GM18508 (cell line): ENCODE data around the gene MYEOV.

Experiments used
- ATAC-seq: cut with Tn5 transposase; IDR thresholded peaks from one replicate; pipeline ENCODE4 v1.9.1; 2021; ENCODE audit warnings: moderate number of reproducible peaks; ENCODE audit not compliant: insufficient read depth, unreplicated experiment

The MYEOV gene

GRCh38 chr11:69293819-69294505 is at the start of gene MYEOV:
MYEOV (plus strand) TSS chr11:69294155; CDS start chr11:69295355, 1,200 bp downstream.
- ATAC-seq, result no peak

GRCh38 chr11:69244266-69244665 is 49.7 kb upstream of the MYEOV start:
- ATAC-seq, result no peak

DNA sequence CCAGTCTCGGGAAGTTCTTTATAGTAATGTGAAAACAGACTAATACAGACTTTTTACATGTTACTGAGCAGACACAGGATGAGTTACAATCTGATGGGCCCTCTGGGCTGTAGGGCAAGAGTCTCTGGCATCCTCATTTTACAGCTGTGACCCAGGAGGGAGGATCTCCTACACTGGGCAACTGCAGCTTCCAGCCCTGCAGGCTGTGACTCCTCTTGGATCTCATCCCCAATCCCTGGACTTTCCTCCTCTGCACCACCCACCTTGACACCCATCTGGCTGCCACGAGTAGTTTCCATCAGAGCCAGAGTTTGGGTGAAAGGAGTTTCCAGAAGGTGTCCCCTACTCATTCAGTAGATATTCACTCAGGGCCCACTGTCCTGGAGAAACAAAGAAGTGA is 48.9 kb upstream of the MYEOV start:
- no peak for ATAC-seq

DNA sequence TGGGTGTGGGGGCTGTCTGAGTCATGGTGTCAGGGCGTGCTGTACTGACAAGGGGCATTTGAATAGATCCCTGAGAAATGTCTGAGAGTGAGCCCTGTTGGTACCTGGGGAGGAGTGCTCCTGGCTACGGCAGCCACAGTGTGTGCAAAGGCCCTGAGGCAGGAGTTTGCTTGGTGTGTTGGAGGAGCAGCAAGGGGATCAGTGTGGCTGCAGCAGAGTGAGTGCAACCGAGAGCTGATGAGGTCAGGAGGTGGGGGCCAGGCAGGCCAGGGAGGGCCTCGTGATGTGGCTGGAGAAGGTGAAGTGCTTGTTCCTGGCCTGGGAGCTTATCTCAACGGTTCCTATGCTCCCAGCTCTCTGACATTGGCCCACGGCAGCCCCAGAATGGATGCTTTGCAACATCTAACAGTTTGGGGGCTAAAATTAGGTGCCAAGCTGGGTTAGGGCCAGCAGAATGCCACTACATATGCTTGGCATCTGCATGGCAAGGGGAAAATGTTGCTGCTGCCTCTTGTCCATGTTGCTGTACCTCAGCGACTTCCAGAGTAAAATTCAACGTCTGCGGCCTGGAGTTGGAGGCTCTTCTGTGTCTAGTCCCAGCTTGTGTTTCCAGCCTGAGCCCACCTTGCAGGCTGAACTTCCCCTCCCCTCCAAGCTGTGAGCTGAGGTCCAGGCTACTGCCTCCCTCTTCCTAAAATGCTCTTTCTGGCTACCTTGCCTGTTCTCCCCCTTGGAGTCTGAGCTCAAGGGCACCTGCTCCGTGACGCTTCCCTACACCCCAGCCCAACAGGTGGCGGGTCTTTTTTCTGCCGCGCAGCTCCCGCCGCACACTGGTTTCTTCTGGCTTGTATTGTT is 48.2 kb upstream of the MYEOV start:
- no peak for ATAC-seq

GRCh38 chr11:69249311-69250185 is 44.4 kb upstream of the MYEOV start:
- no peak for ATAC-seq

DNA sequence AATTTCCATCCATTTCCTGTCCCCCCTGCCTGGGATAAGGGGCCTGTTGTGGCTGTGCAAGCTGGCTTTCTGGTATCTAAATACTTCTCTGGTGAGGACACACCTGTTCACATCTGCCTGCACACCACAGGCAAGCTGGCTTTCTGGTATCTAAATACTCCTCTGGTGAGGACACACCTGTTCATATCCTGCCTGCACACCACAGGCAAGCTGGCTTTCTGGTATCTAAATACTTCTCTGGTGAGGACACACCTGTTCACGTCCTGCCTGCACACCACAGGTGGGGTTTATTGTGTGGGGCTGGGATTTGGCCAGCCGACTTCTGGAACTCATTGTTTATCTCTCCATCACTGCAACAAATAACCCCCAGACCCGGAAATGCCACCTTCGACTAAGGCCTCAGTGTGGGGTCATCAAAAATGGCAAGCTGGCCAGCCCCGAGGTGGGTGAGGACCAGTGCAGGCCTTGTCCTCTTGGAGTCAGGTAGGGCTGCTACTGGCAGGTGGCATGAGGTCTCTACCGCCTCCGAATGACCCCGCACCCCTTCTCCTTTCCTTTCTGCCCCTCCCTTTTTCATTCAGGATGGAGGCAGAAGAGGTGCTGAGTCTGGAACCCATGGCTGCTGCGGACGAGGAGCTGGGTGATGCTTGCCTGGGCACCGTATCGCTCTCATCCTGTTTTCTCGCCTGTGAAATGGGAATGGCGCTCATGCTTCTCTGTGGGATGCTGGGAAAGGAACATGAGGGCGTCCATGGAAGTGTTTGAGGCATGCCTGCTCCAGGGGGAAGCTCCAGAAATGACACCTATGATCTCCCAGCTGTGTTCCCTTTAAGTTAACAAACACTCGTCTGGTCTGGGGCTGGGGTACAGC is 43.5 kb upstream of the MYEOV start:
- no peak for ATAC-seq

GRCh38 chr11:69251057-69251393 is 42.9 kb upstream of the MYEOV start:
- no peak for ATAC-seq

GRCh38 chr11:69251639-69252489 is 42.1 kb upstream of the MYEOV start:
- no peak for ATAC-seq

- no peak for ATAC-seq
These were observed 41.5 kb upstream of the MYEOV start for GRCh38 chr11:69252490-69252837.

DNA sequence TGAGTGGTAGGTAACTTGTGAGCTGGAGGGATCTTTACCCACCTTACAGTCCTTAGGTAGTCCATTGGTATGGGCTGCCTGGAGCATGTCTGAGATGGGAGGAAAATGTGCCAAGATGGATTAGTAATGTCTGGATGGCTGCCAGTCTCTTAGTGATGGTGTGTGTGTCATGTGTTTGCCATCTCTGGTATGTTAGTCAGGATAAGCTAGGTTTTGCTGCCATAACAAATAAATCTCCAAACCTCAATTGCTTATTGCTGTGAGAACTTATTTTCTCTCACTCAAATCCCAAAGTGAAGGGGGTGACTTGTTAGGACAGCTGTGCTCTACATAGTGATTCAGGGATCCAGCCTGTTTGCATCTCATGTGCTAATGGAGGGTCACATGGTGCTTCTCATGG is 40.9 kb upstream of the MYEOV start:
- ATAC-seq, result no peak

DNA sequence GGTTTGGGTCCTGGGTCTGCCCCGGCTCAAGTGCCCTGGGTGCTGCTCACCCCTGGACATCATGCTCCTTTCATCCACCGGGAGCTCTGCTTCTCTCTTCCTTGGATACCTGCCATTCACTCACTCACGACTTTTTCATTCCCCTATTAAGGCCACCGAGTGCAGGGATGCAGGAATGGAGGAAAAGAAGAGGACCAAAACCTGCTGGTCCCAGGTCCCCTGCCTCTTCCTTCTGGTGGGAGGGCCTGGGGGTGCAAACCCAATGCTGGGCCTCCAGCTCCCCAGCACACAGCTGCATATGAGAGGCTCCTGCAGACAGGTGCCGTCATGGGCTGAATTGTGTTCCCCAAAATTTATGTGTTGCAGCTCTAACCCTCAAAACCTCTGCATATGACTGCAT is 36.8 kb upstream of the MYEOV start:
- ATAC-seq, result no peak

GRCh38 chr11:69257838-69258658 is 35.9 kb upstream of the MYEOV start:
- no peak for ATAC-seq

GRCh38 chr11:69259096-69259495 is 34.9 kb upstream of the MYEOV start:
- no peak for ATAC-seq

DNA sequence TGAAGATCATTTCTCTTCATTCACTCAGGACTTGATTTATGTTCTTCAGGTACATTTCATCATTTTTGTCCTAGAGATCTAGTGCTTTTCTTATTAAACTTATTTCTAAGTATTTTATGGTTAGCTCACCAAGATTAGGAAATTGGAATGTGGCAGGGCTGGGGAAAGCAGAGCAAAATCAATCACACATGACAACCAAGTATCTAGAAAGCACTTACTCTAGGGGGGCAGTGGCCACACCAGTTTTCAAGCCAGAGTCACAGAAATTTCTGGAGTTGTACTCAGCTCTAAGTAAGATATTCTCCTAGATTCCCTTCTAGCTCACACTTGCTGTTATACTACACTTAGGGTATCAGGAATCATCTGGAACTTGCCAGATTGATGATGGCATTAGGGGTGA is 33.3 kb upstream of the MYEOV start:
- no peak for ATAC-seq

DNA sequence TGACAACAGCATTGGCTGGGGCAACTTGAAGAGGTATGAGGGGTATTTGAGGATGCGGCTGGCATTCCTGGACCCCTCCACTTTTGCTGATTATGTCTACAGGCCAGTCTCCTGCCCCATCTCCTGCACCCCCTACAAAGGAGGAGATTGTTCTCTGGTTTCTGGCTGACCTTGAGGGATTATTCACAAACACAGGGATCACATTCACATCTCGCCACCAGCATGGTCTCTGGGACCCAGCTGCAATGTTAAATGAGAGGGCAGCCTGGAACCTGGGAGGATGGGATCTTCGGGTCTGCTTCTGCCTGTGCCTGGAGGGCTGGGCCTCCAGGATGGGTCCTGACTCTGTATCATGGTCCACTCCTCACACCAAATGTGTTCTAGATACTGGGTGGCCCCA is 32.8 kb upstream of the MYEOV start:
- no peak for ATAC-seq

GRCh38 chr11:69262918-69263735 is 30.8 kb upstream of the MYEOV start:
- ATAC-seq, result no peak

DNA sequence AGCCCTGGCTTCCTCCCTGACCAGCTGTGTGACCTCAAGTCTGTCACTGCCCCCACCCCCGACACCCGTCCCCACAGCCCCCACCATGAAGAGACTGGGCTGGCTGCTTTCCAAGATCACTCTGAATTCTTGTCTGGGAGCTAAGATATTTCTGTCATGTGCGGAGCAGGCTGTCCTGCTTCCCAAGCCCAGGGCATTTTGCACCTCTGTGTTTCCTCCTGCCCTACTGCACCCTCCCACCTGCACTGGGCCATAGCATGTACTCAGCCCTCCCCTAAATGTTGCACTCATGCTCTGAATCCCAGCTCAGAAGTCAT is 30.3 kb upstream of the MYEOV start:
- ATAC-seq, result no peak

GRCh38 chr11:69264486-69264885 is 29.5 kb upstream of the MYEOV start:
- no peak for ATAC-seq
